NCI-H2081 (cell line): ENCODE data around the gene CBLN3.
"Not testable (repeated sequence)": the region's sequence is repeated elsewhere in the genome, so short reads cannot be mapped to it uniquely, and the experiment has no call there.

Source experiments
- DNase-seq, 2 experiments: peaks; one replicate each; lab custom pipeline; 2025; lab: John Stamatoyannopoulos, UW

CBLN3 gene

DNA sequence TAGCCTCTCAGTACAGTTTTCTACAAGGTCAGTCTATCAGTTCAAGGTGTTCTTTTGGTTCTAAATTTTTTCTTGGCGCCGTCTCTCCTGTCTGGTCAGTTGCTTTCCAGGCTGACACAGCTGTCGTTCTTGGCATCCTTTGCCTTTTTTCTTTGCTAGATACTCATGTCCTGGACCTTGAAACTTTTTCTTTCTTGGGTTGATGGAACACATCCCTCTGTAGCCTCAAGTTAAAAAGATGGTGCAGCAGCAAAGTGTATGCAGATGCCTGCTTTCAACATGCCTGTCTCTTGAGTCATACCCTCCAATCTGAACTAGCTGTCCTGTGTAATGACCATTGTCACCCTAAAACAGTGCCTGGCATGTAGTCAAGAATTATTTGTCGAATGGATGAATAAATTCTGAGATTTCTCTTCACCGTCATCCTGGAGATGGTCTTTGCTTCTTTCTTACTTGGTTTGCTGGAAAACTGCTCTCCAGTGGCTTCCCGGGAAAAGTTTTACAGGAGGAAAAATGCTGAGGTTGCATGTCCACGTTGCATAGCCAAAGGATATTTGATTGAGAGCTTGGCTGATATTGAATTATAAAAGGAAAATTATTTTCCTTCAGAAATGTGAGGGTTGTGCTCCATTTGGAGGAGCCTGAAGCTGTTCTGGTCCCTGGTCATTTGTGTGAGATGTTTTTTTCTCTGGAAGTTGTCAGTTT is 26.0 kb downstream of the CBLN3 start:
- DNase-seq = no peak

- no peak for DNase-seq
Measured at GRCh38 chr14:24401810-24402702, 27.4 kb downstream of the CBLN3 start.

DNA sequence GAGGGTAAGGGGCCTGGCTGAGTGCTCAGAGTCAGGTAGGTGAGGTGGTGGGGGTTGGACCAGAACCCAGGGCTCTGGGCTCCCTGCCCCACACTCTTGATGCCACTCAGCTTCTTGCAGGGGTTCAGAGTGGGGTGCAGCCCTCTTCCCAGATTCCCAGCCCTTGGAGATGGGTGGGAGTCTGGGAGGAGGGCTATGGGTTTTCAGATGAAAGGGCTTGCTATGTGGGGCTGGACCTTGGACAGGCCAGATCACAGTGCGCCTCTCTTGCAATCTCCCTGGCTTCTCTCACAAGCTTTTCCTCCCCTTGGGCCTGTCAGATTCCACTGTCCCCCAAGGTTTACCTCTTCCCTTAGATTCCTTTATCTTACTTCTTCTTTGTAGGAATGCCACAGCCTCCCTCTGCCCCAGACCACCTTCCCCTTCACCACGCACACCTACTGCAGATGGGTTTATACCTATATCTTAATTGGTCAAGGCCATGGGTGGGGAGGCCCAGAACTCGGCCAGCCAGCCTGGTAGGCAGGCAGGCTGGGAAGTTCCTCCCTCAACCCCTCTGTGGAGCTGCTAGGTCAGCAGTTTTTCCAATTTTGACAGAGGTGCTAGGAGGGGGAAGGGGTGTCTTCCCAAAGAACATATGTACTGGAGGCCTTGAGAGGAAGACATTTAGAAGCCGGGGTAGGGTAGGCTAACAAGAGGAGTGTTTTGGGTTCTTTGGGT is 29.3 kb downstream of the CBLN3 start:
- DNase-seq = no peak

DNA sequence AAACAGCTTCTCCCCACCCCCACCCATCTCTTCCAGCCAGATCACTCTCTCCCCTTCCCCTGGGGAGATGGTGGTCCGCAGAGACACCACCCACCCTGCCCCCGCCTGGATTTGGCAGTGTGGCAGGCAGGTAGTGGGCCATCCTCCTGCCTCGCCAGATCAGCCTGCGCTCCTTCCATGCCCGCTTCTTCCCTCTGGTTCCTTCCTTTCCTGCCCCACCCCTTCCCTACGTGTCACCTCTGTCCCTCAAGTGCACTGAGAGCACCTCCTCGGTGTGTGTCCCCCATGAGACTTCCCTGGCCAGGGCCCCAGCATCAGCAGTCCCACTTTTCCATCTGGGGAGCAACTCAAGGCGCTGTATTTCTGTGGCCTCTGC is 30.0 kb downstream of the CBLN3 start:
- no peak for DNase-seq

GRCh38 chr14:24398653-24399446 is 30.6 kb downstream of the CBLN3 start, which contains the start of gene NYNRIN:
Gene NYNRIN, plus strand, starts transcription at chr14:24399003. Its CDS starts 244 bp downstream, at chr14:24399247.
- peak; percentile 4 to 8 for DNase-seq

GRCh38 chr14:24398293-24398652 is 31.2 kb downstream of the CBLN3 start:
- no peak for DNase-seq

DNA sequence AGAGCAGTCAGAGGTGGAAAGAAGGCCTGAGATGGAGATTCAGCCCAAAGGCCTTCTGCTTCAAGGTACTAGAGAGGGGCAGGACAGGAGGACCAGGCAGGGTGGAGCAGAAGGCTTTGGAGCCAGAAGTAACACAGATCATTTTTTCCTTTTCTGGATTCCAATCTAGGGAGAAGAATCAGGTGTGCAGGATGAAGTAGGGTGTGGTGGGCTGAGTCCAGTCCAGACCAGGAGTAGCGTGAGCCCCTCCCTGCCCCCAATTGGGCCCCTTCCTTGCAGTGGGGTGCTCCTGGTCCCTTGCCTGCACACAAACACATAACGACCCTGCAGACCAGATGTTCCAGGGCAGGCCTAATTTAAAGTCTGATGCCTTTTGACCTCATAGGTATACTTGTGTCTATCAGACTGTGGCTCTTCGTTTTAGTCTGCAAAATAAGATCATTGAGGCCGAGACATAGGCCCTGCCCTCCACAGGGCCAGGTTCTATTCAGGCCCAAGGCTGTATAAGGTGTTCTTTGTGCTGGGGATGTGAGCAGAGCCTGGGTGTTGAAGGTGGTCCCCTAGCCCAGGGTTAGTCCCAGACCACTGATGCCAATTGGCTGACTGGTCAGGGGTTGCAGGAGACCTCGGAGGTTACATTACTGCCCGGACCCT is 31.7 kb downstream of the CBLN3 start:
- no peak for DNase-seq

GRCh38 chr14:24395609-24396582 is 33.6 kb downstream of the CBLN3 start:
- no peak for DNase-seq

- DNase-seq = no peak
Measured at GRCh38 chr14:24394275-24394674, 35.2 kb downstream of the CBLN3 start.

DNA sequence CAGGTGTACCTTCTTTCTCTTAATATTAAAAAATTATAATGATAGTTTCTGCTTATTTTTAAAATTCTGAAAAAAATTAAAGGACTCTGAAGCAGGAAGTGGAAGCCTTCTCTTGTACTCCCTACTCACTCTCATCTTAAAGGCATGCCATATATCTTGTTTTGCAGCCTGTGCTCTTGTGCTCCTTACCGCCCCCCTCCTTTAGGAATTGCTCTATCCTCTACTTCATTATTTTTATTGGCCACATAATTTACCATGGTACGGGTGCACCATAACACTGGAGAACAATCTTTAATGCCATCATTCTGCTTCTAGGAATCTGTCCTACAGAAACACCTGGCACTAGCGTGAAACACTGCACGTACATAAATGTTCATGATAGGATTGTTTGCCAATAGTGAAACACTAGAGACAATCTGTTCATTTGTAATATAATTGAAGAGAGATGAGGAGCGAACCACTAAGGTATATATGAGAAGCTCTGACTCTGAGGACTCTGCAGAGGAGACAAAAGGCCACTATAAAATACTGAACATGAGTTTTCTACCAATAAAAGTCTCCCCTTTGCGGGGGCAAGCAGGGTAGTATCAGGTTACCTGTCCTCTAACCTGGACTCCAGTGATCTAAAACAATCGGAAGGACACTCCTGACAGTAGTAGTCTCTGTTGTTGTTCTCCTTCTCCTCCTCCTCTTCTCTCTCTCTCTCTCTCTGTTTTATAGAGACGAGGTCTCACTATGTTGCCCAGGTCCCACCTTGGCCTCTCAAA is 37.0 kb downstream of the CBLN3 start:
- no peak for DNase-seq

DNA sequence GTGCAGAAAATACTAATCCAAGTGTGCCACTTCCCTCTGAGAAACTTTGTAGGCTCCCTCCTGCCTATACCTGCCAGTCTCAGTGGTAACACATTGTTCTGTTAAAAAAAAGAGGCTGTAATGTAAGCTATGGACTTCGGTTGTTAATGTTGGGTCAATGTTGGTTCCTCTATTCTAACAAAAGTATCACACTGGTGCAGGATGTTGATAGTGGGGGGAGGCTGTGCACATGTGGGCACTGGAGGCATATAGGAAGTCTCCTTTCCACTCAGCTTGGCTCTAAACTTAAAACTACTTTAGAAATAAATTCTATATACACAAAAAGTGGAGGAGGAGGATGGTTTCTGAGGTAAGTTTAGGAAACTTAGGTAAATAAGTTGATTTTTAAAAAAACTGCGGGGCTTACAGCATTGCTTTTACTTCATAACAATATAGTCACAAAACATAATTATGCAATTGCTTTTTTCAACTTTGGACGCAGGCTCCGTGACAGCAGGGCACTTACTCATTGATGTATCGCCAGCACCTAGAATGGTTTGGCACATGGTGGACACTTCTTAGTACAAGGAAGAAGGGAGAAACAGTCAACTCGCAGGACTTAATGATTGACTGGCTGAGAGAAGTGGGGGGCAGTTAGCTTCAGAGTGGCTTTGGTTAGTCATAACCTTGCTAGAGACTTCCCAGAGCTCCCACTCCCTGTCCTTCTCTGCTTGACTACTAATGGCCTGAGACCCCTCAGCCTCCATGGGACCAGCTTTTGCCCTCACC is 38.6 kb downstream of the CBLN3 start:
- no peak for DNase-seq

DNA sequence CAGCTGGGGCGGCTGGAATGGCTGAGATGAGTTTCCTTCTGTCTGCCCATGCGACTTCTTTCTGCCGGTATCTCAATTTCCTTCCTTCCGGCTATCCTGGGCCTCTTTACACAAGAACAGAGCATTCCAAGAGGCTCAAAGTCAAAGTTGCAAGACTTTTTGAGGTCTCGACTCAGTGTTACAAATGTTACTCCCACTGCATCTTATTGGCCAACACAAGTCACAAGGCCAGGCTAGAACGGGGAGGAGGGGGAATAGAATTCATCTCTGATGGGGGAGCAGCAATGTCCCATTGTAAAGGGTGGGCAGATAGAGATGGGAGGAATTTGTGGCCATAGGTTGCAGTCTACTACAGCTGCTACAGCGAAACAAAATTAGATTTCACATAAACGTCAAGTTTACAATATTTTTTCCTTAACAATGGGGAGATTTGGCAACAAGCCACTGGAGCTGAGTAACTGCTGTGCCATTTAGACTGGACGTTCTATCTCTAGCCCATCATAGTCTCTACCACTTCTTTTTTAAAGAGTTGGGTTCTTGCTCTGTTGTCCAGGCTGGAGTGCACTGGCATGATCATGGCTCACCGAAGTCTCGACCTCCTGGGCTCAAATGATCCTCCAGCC is 40.1 kb downstream of the CBLN3 start:
- no peak for DNase-seq

DNA sequence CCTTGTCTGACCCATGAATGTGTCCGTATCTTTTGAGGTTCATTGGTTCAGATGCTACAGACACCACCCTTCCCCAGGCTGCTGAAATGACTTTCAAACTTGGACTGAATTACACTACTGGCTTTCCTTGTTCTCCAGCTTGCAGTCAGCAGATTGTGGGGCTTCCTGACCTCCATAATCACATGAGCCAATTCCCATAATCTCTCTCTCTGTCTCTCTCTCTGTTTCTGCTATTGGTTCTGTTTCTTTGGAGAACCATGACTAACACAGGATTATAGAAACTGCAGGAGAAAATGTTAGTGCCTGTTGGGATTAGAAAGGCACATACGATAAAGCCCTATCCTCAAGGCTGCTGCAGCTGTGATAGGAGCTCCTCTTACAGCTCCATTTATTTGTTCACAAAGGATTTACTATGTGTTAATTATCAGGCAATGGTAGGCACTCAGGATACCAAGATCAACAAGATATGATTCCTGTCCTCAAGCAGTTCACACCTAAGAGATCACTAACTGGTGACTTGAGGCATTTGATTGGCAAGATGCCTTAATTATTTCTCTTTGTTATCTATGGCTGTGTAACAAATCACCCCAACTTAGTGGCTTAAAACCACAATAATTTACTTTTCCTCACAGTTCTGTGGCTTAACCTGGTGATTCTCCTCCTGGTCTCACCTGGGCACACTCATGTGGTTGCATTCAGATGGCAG is 40.8 kb downstream of the CBLN3 start:
- no peak for DNase-seq

GRCh38 chr14:24387579-24387978 is 41.9 kb downstream of the CBLN3 start:
- not testable (repeated sequence) for DNase-seq

GRCh38 chr14:24387009-24387345 is 42.5 kb downstream of the CBLN3 start:
- DNase-seq = no peak

DNA sequence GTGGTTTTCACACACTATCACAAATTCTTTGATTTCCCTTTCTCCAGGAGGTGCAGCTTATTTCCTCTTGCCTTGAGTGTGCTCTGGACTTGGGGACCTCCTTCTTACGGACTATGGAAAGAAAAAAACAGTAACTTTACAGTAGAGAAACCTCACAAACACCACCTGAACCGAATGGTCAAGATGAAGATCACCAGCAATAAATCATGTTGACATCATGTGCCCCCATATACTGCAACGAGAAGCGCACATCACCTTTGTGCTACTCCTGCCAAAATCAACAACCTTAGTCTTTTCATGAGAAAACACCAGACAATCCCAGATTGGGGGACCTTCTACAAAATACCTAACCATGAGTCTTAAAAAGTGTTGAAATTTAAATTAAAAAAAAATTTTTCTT is 43.9 kb downstream of the CBLN3 start:
- DNase-seq = no peak

DNA sequence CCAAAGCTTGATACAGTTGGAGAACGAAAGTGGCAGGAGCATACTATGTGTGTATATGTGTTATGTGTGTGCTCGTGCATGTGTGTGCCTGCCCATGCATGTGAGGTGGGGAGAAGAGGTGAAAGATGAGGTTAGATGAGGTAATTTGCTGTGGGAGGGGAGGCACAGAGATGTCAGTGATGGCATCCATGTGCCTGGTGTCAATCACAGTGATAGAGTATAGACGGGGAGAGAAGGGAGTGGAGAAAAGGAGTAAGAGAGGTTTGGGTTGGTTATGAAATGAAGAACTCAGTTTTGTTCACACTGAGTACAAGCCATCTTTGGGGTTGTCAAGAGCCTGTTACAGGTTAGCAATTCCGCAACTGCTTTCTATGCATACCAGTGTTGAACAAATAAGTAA is 45.3 kb downstream of the CBLN3 start:
- DNase-seq = no peak

- DNase-seq = no peak
Measured at GRCh38 chr14:24382064-24382371, 47.5 kb downstream of the CBLN3 start.
